ENCODE measurements around the gene FBL.

The FBL gene

GRCh38 chr19:39823686-39824085, 22.5 kb downstream of the FBL start:
- Histone ChIP-seq H4K20me1 (ENCODE audit: control insufficient read depth, insufficient read depth, low read depth, low read length) (no peaks in the 10 kb centered on the region), H3F3A (ENCODE audit: control insufficient read depth, insufficient read depth) (no peaks in the 10 kb centered on the region), H3K4me1 (ENCODE audit: control insufficient read depth, low read length) (no peaks in the 10 kb centered on the region; the same call in 1 of the 2 replicates), H3K9me2 (replicated peaks; ENCODE audit: control insufficient read depth, low read length) (no peaks in the 10 kb centered on the region), H3K4me3 (ENCODE audit: low read length) (peak overlapping the region; percentile 60), H3K79me2 (ENCODE audit: control insufficient read depth, low read length) (no peaks in the 10 kb centered on the region), H3K36me3 (ENCODE audit: control insufficient read depth, low read length) (peaks cover 54% of the 10 kb centered on the region), H3K27me3 (ENCODE audit: control insufficient read depth, low read length) (no peaks in the 10 kb centered on the region), H3K4me2 (ENCODE audit: low read length) (peak overlapping the region; percentile 46), H3K27ac (ENCODE audit: low read depth, low read length) (no peak overlapping the region), H3K9me3 (ENCODE audit: control insufficient read depth, insufficient read depth, low read length) (no peaks in the 10 kb centered on the region)
- no peak for TF ChIP-seq CTCF (IDR thresholded peaks at IDR 0.05; ENCODE audit: low read depth, low read length, poor library complexity, severe bottlenecking)
- no peak for TF ChIP-seq EZH2phosphoT487 (IDR thresholded peaks at IDR 0.05; ENCODE audit: borderline replicate concordance, low read length)

GRCh38 chr19:39820696-39821095, 25.5 kb downstream of the FBL start:
- no peaks in the 10 kb centered on the region; the same call in 1 of the 2 replicates for H3K4me1 ChIP-seq (ENCODE audit: control insufficient read depth, low read length)

GRCh38 chr19:39819786-39820185, 26.4 kb downstream of the FBL start:
- H3K79me2 ChIP-seq (ENCODE audit: control insufficient read depth, low read length) = no peaks in the 10 kb centered on the region
- H3K27me3 ChIP-seq (ENCODE audit: control insufficient read depth, low read length) = no peaks in the 10 kb centered on the region
- peaks cover 23% of the 10 kb centered on the region for H3K36me3 ChIP-seq (ENCODE audit: control insufficient read depth, low read length)
- no peak overlapping the region for H3K4me3 ChIP-seq (ENCODE audit: low read length)
- no peaks in the 10 kb centered on the region; the same call in 1 of the 2 replicates for H3K4me1 ChIP-seq (ENCODE audit: control insufficient read depth, low read length)
- no peaks in the 10 kb centered on the region for H4K20me1 ChIP-seq (ENCODE audit: control insufficient read depth, insufficient read depth, low read depth, low read length)
- H3K4me2 ChIP-seq (ENCODE audit: low read length) = no peak overlapping the region
- no peak overlapping the region for H3K27ac ChIP-seq (ENCODE audit: low read depth, low read length)
- H3K9me3 ChIP-seq (ENCODE audit: control insufficient read depth, insufficient read depth, low read length) = no peaks in the 10 kb centered on the region
- H3F3A ChIP-seq (ENCODE audit: control insufficient read depth, insufficient read depth) = no peaks in the 10 kb centered on the region
- no peaks in the 10 kb centered on the region for H3K9me2 ChIP-seq (replicated peaks; ENCODE audit: control insufficient read depth, low read length)
- TF ChIP-seq CTCF (IDR thresholded peaks at IDR 0.05; ENCODE audit: low read depth, low read length, poor library complexity, severe bottlenecking) (no peak), EZH2phosphoT487 (IDR thresholded peaks at IDR 0.05; ENCODE audit: borderline replicate concordance, low read length) (no peak)

More at GRCh38 chr19:39820696-39821095, 25.5 kb downstream of the FBL start:
- H3K4me3 ChIP-seq (ENCODE audit: low read length) = no peak overlapping the region
- no peaks in the 10 kb centered on the region for H3K9me3 ChIP-seq (ENCODE audit: control insufficient read depth, insufficient read depth, low read length)
- no peaks in the 10 kb centered on the region for H3K27me3 ChIP-seq (ENCODE audit: control insufficient read depth, low read length)
- no peaks in the 10 kb centered on the region for H3K9me2 ChIP-seq (replicated peaks; ENCODE audit: control insufficient read depth, low read length)
- no peak overlapping the region for H3K4me2 ChIP-seq (ENCODE audit: low read length)
- TF ChIP-seq EZH2phosphoT487 (IDR thresholded peaks at IDR 0.05; ENCODE audit: borderline replicate concordance, low read length) (no peak), CTCF (IDR thresholded peaks at IDR 0.05; ENCODE audit: low read depth, low read length, poor library complexity, severe bottlenecking) (no peak)
- H3K79me2 ChIP-seq (ENCODE audit: control insufficient read depth, low read length) = no peaks in the 10 kb centered on the region
- no peaks in the 10 kb centered on the region for H3F3A ChIP-seq (ENCODE audit: control insufficient read depth, insufficient read depth)
- H3K36me3 ChIP-seq (ENCODE audit: control insufficient read depth, low read length) = peaks cover 33% of the 10 kb centered on the region
- H4K20me1 ChIP-seq (ENCODE audit: control insufficient read depth, insufficient read depth, low read depth, low read length) = no peaks in the 10 kb centered on the region
- no peak overlapping the region for H3K27ac ChIP-seq (ENCODE audit: low read depth, low read length)
